Measurements from ENCODE around the gene VPS52.
A peak's percentile ranks its signal among the peaks of the same experiment; 100 is the strongest.

The VPS52 gene

DNA sequence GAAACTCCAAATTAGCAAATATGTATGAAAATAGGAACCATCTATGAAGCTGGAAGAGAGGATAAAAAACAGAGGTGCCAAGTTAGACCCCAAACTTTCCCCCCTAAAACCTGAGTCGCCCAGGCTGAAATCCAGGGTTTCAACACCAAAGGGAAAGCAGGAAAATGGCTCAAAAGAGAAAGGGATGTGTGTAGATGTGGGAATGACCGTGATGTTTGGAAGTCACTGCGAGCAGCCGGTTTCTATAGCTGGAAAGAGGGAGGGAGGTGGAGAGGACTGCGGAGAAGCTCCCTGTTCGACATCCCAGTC is 58.9 kb downstream of the VPS52 start:
- no peak for ATAC-seq
- TF ChIP-seq ZNF70 (CRISPR knock-in tag; IDR thresholded peaks at IDR 0.05) (no peak), ISL1 (CRISPR knock-in tag; IDR thresholded peaks at IDR 0.05) (no peak), ZFP3 (CRISPR knock-in tag; IDR thresholded peaks at IDR 0.05) (no peak), OSR1 (CRISPR knock-in tag; IDR thresholded peaks at IDR 0.05) (no peak), SNAI2 (CRISPR knock-in tag; IDR thresholded peaks at IDR 0.05) (no peak)

DNA sequence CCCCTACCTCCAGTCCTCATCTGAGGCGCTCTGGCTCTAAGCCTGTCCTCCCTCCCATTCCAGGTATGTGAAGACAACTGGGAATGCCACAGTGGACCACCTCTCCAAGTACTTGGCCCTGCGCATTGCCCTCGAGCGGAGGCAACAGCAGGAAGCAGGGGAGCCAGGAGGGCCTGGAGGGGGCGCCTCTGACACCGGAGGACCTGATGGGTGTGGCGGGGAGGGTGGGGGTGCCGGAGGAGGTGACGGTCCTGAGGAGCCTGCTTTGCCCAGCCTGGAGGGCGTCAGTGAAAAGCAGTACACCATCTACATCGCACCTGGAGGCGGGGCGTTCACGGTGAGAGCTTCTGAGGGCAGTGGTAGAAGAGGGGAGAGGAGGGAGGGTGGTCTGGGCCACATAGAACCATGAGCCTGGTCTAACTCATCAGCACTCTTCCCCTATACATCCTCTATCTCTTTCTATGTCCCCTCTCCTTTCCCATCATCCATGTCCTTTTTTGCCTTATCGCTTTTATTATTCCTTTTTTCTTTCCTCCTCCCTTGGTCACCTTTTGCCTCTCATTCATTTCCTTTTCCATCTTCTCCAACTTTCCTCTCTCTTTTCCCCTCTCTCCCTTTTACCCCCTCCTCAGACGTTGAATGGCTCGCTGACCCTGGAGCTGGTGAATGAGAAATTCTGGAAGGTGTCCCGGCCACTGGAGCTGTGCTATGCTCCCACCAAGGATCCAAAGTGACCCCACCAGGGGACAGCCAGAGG is 59.8 kb downstream of the VPS52 start:
- TF ChIP-seq CSDC2 (CRISPR knock-in tag; IDR thresholded peaks at IDR 0.05): no peak
- no peak for ATAC-seq

DNA sequence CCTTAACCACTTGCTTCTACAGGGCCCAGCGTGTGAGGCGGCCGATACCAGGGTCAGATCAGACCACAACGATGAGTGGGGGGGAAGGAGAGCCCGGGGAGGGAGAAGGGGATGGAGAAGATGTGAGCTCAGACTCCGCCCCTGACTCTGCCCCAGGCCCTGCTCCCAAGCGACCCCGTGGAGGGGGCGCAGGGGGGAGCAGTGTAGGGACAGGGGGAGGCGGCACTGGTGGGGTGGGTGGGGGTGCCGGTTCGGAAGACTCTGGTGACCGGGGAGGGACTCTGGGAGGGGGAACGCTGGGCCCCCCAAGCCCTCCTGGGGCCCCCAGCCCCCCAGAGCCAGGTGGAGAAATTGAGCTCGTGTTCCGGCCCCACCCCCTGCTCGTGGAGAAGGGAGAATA is 60.5 kb downstream of the VPS52 start:
- TF ChIP-seq BACH2 (CRISPR knock-in tag; IDR thresholded peaks at IDR 0.05; ENCODE audit: borderline replicate concordance): no peak
- ATAC-seq: no peak

DNA sequence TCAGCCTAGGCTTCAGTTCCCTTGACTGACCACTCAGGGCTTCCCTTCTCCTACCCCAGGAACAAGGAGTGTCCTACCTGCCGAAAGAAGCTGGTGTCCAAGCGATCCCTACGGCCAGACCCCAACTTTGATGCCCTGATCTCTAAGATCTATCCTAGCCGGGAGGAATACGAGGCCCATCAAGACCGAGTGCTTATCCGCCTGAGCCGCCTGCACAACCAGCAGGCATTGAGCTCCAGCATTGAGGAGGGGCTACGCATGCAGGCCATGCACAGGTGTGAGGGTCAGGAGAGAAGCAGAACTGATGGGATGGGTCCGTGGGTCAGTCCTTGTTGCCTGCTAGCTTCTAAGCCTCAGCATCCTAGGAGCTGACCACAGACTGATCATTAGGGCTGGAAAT is 61.8 kb downstream of the VPS52 start:
- TF ChIP-seq TCF4 (CRISPR knock-in tag; IDR thresholded peaks at IDR 0.05; ENCODE audit: borderline replicate concordance) (no peak), CSDC2 (CRISPR knock-in tag; IDR thresholded peaks at IDR 0.05) (no peak), GLIS3 (CRISPR knock-in tag; IDR thresholded peaks at IDR 0.05) (no peak), OSR1 (CRISPR knock-in tag; IDR thresholded peaks at IDR 0.05) (no peak), BACH2 (CRISPR knock-in tag; IDR thresholded peaks at IDR 0.05; ENCODE audit: borderline replicate concordance) (no peak), ZNF565 (CRISPR knock-in tag; conservative IDR thresholded peaks at IDR 0.05; ENCODE audit: low read depth) (no peak)
- TF ChIP-seq, protein P1, sequence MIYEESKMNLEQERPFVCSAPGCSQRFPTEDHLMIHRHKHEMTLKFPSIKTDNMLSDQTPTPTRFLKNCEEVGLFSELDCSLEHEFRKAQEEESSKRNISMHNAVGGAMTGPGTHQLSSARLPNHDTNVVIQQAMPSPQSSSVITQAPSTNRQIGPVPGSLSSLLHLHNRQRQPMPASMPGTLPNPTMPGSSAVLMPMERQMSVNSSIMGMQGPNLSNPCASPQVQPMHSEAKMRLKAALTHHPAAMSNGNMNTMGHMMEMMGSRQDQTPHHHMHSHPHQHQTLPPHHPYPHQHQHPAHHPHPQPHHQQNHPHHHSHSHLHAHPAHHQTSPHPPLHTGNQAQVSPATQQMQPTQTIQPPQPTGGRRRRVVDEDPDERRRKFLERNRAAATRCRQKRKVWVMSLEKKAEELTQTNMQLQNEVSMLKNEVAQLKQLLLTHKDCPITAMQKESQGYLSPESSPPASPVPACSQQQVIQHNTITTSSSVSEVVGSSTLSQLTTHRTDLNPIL (CRISPR knock-in tag; IDR thresholded peaks at IDR 0.05; ENCODE audit: low read depth): no peak
- TF ChIP-seq, protein P2, sequence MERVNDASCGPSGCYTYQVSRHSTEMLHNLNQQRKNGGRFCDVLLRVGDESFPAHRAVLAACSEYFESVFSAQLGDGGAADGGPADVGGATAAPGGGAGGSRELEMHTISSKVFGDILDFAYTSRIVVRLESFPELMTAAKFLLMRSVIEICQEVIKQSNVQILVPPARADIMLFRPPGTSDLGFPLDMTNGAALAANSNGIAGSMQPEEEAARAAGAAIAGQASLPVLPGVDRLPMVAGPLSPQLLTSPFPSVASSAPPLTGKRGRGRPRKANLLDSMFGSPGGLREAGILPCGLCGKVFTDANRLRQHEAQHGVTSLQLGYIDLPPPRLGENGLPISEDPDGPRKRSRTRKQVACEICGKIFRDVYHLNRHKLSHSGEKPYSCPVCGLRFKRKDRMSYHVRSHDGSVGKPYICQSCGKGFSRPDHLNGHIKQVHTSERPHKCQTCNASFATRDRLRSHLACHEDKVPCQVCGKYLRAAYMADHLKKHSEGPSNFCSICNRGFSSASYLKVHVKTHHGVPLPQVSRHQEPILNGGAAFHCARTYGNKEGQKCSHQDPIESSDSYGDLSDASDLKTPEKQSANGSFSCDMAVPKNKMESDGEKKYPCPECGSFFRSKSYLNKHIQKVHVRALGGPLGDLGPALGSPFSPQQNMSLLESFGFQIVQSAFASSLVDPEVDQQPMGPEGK (CRISPR knock-in tag; IDR thresholded peaks at IDR 0.05; ENCODE audit: borderline replicate concordance): no peak
- ATAC-seq: no peak

DNA sequence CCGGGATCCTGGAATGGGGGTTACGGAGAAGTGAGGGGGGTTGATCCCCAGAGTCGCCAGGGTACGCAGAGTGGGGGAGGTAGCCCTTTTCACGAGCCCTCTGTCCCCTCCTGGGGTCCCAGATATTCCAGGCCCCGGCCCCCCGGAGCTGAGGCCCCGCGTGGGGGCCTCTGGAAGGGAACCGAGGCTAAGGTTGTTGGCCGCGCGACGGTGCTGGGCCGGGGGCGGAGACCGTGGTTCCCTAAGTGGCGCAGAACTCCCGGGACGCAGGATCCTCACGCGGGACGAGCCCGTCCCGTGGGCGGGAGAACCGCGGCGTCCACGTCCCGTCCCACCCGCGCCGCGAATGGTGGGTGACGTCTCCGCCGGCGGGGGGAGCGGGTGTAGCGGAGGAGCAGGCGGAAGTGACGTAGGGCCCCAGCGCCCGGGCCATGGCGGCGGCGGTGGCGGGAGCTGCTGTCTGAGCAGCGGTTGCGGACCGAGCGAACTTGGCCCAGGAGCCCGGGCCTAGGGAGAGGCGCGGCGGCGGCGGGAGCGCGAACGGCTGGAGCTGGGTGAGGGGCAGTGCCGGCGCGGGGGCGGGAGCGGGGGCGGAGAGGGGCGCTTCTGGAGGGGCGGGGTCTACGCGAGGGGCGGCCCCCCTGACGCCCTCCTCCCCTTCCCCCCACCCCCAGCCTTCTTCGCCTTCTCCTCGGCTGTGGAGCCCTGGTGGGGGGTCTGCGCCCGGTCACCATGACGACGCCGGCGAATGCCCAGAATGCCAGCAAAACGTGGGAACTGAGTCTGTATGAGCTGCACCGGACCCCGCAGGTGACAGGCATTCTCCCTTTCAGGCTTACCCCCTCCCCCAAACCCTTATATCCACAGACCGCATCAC is 63.3 kb downstream of the VPS52 start, which contains the start of gene RING1:
TSS of gene RING1 (plus strand) at position 410 of the 877 bp plus-strand sequence. CDS start at position 733, 323 bp downstream.
- TF ChIP-seq ZFP3 (CRISPR knock-in tag; IDR thresholded peaks at IDR 0.05) (0 out of 2 replicates have a peak, but pooled peaks have one; percentile 42), TOX (CRISPR knock-in tag; IDR thresholded peaks at IDR 0.05; ENCODE audit: borderline replicate concordance) (no peak), GLIS3 (CRISPR knock-in tag; IDR thresholded peaks at IDR 0.05) (0 out of 2 replicates have a peak, but pooled peaks have one; percentile 64)
- TF ChIP-seq, protein P3, sequence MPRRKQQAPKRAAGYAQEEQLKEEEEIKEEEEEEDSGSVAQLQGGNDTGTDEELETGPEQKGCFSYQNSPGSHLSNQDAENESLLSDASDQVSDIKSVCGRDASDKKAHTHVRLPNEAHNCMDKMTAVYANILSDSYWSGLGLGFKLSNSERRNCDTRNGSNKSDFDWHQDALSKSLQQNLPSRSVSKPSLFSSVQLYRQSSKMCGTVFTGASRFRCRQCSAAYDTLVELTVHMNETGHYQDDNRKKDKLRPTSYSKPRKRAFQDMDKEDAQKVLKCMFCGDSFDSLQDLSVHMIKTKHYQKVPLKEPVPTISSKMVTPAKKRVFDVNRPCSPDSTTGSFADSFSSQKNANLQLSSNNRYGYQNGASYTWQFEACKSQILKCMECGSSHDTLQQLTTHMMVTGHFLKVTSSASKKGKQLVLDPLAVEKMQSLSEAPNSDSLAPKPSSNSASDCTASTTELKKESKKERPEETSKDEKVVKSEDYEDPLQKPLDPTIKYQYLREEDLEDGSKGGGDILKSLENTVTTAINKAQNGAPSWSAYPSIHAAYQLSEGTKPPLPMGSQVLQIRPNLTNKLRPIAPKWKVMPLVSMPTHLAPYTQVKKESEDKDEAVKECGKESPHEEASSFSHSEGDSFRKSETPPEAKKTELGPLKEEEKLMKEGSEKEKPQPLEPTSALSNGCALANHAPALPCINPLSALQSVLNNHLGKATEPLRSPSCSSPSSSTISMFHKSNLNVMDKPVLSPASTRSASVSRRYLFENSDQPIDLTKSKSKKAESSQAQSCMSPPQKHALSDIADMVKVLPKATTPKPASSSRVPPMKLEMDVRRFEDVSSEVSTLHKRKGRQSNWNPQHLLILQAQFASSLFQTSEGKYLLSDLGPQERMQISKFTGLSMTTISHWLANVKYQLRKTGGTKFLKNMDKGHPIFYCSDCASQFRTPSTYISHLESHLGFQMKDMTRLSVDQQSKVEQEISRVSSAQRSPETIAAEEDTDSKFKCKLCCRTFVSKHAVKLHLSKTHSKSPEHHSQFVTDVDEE (CRISPR knock-in tag; IDR thresholded peaks at IDR 0.05): peak; percentile 34; the same call in 1 of the 2 replicates
- peak; percentile 50 for ATAC-seq

DNA sequence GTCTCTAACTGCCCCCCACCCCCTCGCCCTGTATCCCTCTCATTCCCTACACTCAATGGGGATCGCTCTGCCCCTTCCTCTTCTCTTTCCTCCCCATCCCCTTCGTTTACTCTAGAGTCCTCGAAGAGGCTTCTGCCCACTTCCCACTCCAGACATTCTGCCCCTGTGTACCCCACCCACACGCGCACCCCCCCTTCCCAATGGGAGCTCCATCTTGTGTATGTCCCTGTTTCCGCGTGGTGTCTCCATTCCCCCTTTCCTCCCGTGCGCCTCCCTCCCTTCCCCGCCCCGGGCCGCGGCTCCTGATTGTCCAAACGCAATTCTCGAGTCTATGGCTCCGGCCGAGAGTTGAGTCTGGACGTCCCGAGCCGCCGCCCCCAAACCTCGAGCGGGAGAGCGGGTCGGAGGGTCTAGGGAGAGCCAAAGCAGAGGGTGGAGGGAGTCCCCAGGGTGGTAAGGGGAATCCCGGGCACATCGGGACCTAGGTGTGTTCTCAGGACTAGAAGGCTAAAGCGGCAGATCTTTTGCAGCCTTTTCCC is 64.1 kb downstream of the VPS52 start:
- ATAC-seq: peak; percentile 56
- TF ChIP-seq TOX (CRISPR knock-in tag; IDR thresholded peaks at IDR 0.05; ENCODE audit: borderline replicate concordance) (no peak), BACH2 (CRISPR knock-in tag; IDR thresholded peaks at IDR 0.05; ENCODE audit: borderline replicate concordance) (no peak), SNAI2 (CRISPR knock-in tag; IDR thresholded peaks at IDR 0.05) (no peak), ZFP3 (CRISPR knock-in tag; IDR thresholded peaks at IDR 0.05) (no peak), PPARA (CRISPR knock-in tag; IDR thresholded peaks at IDR 0.05; ENCODE audit: borderline replicate concordance) (no peak), GLIS3 (CRISPR knock-in tag; IDR thresholded peaks at IDR 0.05) (no peak), OSR1 (CRISPR knock-in tag; IDR thresholded peaks at IDR 0.05) (no peak), ISL1 (CRISPR knock-in tag; IDR thresholded peaks at IDR 0.05) (no peak), ZC3H10 (CRISPR knock-in tag; IDR thresholded peaks at IDR 0.05) (no peak), ESRRG (CRISPR knock-in tag; IDR thresholded peaks at IDR 0.05) (no peak), ZNF565 (CRISPR knock-in tag; conservative IDR thresholded peaks at IDR 0.05; ENCODE audit: low read depth) (no peak), TCF4 (CRISPR knock-in tag; IDR thresholded peaks at IDR 0.05; ENCODE audit: borderline replicate concordance) (no peak)
- TF ChIP-seq, protein P4, sequence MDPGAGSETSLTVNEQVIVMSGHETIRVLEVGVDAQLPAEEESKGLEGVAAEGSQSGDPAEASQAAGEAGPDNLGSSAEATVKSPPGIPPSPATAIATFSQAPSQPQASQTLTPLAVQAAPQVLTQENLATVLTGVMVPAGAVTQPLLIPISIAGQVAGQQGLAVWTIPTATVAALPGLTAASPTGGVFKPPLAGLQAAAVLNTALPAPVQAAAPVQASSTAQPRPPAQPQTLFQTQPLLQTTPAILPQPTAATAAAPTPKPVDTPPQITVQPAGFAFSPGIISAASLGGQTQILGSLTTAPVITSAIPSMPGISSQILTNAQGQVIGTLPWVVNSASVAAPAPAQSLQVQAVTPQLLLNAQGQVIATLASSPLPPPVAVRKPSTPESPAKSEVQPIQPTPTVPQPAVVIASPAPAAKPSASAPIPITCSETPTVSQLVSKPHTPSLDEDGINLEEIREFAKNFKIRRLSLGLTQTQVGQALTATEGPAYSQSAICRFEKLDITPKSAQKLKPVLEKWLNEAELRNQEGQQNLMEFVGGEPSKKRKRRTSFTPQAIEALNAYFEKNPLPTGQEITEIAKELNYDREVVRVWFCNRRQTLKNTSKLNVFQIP (CRISPR knock-in tag; IDR thresholded peaks at IDR 0.05; ENCODE audit: borderline replicate concordance, low read depth): no peak
- TF ChIP-seq, protein P3 (CRISPR knock-in tag; IDR thresholded peaks at IDR 0.05): no peak
